ENCODE measurements around the gene NFAM1.

The NFAM1 gene

DNA sequence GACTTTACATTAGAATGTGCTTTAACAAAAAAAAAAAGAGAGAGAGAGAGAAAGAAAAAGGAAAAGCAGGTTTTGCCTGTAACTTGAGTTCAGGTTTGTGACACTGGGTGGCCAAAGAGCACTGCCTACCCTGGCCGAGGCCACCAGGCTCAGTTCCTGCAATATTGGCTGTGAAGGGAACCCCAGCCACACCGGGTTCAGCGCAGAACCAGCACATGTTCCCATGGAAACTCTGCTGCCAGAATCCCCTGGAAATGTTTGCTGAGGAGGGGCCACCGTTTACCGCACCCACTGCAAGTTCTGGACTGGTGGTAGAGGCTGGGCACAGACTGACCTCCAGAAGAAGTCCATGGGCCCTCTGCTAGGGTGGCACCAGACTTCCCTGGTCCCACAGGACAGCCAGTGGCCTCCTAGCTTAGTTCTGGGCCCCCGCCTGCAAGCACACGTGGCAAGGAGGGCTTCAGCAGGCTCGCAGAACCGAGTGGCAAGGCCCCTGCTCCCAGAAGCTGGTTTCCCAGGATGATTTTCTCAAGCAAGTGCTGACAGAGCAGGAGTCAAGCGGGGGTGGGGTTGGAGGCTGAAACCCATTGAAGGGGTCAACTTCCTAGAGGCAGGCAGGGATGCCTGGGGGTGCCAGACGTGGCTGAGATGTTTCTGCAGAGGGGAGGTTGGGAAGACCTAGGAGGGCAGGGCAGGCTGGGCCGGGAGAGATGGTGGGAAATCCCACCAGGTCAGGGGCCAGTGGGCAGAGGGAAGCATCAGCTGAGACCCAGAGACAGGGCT, 51.2 kb downstream of the NFAM1 start:
- no peak for DNase-seq

DNA sequence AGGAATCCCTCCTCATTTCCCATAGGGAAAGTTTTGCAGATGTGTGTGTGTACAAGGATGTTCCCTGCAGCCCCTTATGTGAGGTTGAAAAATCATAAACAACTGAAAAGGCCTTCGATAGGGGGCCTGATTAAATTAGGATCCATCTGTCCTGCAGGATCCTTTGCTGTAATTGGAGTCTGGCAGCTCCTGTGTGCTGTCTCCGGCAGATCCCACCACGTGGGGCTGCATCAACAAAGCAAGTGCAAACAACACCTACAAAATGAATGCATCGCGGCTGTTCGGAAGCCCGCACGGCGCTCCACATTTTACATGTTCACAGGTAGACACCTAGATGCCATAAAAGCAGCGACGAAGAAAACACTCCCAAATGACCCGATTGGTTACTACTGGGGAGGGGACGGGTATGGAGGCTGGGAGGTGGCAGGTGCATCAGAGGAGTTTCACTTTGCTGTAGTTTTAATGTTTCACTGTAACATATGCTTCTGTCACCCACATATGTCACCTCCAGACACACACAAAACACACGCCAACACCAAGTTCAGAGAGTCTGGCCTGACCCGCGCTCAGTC, 52.2 kb downstream of the NFAM1 start:
- DNase-seq, result no peak

DNA sequence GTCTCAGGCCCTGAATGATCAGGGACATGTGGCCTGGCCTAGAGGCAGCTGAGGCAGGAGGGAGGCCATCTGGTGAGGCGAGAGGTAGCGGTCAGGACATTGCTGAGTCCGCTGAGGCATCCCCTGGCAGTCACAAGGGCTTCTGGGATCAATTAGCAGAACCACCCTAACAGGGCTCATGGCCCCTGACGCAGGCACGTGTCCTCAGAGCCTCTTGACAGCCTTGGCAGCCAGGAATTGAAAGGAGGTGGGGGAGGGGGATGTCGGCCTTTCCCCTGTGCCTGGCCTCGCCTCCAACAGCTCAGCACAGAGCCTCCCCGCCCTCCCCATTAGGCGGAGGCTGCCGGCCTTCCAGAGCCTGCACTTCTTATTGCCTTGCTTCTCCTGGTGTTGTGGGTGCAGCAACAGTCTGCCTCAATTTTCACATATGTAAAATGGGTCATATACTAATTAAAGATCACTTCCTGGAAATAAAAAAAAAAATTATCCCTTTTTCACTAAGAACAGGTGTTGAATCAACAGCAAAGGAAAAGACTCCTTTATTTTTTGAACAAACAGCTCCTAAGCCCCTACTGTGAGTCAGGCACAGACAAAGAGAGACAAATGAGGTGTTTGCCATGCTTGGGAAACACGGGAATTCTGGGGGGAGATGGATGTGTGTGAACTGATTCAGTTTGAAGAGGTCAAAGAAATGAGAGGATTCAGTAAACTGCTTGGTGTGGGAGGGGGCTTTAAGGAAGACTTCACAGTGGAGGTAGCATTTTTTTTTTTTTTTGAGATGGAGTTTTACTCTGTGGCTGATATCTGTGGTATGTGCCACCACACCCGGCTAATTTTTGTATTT, 55.3 kb downstream of the NFAM1 start:
- peak in 1 of 2 donors; percentile 15 for DNase-seq

DNA sequence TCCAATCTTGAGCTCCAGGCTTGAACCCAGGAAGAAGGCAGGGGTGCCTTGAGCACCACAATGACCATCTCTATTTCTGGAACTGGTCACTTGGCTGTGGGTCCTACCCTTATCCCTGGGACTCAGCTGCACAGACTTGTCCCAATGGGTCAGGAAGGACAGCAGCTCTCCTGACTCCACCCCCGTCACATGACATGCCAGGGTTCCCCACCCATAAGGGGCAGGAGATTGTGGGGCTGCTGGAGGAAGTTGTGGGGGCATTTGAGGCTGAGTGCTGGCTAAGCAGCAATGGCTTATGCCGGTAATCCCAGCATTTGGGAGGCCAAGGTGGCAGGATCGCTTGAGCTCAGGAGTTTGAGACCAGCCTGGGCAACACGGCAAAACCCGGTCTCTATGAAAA, 56.2 kb downstream of the NFAM1 start:
- peak; percentile 37 to 40 for DNase-seq

DNA sequence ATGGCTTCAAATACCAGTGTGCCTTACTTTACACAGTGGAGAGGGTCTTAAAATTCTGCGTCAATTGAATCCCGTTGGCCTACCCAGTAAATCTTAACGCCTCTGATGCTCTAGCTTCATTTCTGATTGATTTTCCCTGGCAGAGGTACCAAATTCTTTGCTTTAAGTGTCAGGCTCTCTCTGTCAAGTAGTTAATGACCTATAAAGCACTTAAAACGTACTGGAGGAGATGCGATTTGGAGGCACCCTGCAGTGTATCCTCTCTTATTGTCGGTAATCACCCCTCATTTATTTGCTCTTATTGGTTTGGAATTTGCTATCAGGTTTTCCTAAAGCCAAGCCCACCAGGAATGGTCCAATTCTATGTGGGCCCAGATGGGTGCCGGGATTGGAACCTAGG, 59.2 kb downstream of the NFAM1 start:
- no peak for DNase-seq

DNA sequence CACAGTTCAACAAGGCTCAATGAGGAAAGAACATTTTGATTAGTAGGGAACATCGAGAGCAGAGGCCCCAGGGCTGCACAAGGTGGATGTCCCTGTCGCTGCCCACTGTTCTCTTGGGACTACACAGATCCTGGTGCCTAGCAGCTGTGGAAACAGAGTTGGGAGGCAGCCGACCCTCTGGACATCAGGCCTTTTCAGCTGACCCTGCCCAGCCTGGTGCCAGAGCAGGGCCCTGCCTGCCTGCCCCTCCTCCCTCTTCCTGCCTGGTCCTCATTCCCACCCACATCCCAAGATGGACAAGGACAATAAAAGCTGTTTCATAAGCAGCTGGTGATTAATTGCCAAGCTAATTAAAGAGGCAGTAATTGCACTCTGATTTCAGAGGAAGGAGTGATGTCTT, 60.7 kb downstream of the NFAM1 start:
- no peak for DNase-seq

DNA sequence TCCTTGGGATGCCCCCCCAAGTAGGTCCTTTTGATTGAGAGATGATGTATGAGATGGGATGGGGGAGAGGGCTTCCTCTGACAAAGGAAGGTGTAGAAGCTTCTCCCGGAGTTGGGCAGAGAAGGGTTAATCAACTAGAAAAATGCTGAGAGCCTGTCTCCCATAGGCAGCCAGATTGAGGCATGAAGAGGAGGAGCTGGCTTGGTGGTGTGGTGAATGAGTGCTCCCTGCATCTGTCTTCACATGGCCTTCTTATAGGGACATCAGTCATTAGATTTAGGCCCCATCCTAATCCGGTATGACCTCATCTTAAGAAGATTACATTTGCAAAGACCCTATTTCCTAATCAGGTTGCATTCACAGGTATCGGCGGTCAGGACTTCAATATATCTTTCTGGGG, 61.1 kb downstream of the NFAM1 start:
- DNase-seq, result no peak

DNA sequence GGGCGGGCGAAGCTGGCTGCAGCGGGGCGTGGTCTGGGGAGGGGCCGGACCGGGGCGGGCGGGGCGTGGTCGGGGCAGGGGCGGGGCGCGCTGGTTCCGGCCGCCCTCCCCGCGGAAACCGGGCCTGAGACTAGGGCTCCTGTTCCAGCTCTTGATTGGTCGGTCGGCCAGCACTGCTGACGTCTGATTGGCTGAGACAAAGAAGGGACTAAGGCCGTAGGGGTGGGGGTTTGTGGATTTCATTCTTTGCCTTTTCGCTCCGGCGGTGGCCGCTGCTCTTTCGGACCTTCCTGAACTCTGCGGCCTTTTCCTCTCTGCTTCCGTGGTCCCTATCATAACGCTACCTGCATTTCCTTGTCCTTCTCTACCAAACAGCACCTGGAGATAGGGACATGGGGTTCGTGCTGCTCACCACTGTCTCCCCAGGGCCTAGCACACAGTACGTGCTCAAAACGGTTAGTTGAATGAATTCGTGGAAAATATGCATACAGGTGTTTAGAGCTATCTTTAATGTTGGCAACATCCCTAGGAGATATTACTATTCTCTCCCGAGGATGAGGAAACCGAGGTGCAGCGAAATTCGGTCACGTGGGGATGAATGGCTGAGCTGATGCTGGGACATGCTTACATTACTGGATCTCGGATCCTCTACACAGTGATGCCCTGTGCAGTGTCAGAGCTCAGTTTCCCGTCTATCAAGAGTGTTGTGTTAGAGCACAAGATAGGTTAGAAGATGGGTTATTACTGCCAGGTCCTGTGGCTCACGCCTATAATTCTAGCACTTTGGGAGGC, 62.8 kb downstream of the NFAM1 start:
- peak; percentile 88 to 93 for DNase-seq

DNA sequence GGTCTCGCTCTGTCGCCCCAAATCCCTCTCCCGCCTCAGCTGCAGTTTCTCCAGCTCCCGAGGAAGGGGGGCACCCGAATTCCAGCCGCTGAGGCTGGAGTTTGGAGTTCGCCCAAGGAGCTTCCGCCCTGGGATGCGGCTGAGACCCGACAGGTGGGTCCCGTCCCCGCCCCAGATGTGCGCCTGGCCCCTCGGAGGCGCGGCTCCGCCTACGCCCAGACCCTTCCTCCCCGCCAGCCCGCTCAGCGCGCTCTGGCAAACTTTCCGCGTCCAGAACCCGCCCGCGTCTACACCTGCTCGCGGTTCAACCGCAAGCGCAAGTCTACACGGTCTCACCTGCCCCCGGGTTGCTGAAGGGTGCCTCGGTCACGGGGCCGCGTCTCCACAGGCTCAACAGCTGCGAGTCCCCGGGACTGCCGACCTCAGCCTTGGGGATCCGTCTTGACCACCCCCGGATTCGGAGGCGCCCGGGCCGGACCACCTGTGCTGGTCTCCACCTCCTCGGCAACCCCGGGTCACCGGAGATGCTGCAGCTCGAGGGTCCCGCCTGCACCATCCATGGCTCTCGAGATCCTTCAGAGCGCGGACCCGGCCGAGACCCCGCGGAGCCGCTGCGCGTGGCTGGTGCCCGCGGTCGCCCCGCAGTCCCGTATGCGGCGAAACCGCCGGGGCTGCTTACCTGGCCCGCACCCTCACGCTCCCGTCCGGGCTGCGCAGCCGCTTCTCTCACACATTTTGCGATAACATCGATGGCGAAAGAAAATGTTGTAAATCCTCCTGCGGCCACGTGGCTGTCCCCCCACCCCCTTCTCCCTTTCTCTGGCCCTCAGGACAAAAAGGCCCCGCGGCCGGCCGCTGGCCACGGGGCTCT, 63.6 kb downstream of the NFAM1 start:
- no peak for DNase-seq

DNA sequence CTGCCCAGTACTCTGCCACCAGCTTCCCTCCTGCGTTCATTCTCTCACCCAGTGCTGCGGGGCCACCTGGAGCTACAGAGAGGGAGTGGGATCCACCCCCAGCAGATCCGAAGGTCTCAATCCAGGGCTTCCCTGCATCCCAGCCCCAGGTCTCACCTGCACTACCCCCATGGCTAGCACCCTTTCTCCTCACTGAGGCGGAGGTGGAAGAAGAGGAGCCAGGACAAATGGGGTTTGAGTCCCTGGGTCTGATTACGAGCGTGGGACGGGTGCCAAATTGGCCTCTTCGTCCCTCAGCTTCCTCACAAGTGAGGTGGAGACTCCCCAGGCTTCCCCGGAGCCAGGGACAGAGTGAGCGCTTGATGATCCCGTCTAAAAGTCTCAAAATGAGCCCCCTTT, 64.2 kb downstream of the NFAM1 start:
- no peak for DNase-seq

DNA sequence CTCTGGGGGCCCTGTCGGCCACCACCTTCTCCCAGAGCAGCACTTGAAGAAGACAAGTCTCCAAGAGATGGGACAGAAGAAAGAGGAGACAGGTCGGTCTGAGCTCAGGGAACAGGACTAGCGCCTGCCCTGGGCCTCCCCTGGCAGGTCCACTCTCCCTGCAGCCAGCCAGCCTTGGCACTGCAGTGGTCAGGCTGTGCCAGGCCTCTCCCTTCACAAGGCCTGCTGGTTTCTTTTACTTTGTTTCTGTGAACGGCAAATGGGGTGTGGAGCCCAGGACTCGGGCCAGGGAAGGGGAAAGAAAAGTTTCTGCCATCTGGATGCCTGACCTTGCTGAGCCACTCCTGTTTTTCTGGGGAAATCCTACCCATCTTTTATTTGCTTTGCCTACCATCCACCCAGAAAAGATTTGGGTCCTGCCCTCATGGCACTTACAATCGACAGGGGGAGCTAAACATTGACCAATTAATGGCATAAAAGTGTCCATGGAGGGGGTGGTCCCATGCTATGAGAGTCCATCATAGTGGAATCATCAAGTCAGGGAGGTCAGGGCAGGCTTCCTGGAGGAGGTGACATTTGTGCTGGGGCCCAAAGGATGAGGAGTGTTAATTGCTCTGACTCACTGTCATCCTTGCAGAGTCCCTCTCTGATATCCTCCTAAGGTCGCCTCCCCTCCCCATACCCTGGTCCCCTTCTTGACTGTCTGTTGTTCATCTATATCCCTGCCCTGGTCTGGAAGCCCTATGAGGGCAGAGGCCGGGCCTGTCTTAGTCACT, 65.2 kb downstream of the NFAM1 start:
- DNase-seq, result no peak

DNA sequence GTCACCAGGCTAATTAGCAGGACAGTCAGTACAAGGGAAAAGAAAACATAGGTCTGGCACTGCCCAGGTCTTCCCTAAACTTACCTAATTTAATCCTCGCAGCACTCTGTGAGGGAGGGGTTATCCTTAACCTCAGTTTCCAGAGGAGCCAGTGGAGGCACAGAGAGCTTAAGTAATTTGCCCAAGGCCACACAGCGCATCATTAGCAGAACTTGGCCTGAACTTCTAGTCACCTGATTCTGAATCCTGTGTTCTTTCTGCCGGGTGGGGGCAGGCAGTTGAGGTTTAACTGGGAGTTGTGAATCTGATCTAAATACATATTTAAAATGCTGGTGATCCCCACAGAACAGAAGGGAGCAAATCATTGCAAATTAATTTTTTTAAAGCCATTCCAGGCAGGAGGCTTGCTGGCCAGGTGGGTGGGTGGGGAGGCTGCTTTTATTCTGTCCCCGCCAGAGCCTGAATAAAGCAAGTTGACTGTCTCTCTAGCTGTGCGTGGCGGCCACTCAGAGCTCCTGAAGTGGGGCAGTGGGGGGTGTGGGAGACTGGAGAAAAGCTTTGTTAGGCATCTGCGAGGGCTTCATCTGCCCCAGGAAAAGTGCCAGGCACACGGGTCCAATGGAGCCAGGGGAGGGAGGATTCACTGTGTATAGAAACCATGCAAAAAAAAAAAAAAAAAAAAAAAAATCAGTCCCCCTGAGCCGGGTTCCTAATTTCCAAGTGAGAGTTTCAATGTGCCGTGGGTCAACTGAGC, 66.1 kb downstream of the NFAM1 start:
- peak in 1 of 2 donors; percentile 18 for DNase-seq

DNA sequence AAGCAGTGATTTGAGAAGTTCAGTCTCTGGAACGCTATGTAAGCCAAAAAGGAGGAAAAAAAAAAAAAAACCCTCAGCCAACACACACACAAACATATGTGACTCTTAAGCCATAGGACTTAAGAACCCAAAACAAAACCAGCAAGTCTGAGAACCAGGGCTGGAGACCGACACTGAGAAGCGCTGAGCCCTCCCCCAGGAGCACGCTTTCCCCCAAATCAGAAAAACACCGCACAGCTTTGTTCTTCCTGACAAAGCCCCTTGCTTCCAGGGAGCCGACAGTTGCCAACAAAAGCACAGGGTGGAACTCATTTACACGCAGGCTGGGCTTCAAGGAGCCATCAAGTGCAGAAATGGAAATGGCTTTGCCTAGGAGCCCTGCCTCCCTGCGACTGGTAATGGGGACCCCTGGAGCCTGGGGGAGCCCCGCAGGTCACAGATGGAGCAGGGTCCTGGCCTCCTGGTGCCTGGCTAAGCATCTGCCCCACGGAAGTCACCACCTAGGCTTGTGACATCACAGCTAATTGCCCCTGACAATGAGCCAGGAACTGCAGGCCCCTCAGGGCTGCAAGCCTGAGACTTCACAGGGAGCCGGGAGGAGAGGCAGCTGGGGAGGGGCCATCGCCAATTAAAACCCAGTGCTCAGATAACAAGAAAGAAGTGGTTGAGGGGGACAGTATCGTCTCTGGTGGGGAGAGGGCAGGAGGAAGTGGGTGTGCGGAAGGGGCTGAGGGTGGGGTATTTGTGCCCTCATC, 66.9 kb downstream of the NFAM1 start:
- no peak for DNase-seq

DNA sequence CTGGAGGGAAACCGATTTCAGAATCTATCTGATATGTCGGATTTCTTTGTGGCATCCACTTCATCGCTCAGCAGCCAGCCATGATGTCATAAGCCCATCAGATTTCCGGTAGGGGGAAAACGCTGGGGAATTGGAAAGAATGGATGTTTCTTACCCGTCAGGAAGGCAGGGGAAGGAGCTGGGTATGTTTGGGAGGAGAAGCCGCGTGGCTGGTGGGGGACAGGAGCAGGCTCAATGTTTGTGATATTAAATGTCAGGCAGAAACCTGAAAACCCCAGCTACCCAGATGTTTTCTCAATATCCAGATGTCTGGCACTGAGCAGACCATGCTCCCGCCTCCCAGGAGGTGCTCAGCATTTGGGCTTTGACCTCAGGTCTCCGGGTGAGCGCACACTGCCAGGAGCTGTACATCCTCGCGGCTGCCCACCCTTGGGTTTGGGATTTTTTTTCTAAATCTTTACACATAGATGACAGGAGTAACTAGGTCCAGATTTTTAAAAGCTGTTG, 67.5 kb downstream of the NFAM1 start:
- no peak for DNase-seq

DNA sequence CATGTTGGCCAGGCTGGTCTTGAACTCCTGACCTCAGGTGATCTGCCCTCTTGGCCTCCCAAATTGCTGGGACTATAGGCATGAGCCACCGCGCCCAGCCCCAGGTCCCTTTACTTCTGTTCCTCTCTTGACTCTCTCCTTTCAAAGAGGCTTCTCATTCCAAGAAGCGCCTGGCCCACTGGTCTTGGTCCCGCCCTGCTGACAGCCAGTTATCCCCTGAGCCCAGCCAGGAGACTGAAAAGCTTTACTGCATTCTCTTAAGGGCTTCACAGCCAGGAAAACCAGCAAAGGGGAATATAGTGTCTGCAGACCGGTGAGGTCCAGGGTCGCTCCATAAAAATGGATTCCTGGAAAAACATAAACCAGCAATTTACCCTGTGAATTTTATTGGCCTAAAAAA, 68.3 kb downstream of the NFAM1 start:
- DNase-seq, result no peak

DNA sequence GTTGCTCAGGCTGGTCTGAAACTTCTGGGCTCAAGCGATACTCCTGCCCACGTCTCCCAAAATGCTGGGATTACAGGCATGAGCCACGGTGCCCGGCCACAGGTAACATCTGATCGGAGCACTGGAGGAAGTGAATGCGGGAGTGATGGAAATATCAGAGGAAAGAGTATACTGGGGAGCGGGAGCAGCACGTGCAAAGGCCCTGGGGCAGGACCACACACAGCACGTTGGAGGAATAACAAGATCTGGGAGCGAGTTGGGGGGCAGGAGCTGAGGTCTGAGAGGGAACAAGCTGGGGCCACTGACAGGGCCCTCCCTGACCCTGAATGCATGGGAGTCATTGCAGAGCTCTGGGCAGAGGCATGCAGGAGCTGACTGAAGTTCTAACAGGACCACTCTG, 70.7 kb downstream of the NFAM1 start:
- DNase-seq, result no peak

DNA sequence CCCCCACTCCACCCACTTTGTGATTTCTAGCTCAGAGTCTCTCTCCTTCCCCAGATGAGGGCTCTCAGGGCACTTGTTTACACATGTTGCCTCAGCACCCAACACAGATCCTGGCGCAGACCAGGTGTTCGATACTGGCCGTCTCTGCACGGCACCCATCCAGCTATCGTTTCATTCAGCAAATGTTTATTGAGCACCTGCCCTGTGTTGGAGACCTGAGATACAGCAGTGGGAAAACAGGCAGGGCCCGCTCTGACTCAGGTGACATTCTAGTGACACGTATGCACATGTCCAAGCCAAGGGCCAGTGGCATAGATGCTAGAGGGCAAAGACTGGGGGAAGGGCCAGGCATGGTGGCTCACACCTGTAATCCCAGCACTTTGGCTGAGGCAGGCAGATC, 71.9 kb downstream of the NFAM1 start:
- DNase-seq, result no peak

DNA sequence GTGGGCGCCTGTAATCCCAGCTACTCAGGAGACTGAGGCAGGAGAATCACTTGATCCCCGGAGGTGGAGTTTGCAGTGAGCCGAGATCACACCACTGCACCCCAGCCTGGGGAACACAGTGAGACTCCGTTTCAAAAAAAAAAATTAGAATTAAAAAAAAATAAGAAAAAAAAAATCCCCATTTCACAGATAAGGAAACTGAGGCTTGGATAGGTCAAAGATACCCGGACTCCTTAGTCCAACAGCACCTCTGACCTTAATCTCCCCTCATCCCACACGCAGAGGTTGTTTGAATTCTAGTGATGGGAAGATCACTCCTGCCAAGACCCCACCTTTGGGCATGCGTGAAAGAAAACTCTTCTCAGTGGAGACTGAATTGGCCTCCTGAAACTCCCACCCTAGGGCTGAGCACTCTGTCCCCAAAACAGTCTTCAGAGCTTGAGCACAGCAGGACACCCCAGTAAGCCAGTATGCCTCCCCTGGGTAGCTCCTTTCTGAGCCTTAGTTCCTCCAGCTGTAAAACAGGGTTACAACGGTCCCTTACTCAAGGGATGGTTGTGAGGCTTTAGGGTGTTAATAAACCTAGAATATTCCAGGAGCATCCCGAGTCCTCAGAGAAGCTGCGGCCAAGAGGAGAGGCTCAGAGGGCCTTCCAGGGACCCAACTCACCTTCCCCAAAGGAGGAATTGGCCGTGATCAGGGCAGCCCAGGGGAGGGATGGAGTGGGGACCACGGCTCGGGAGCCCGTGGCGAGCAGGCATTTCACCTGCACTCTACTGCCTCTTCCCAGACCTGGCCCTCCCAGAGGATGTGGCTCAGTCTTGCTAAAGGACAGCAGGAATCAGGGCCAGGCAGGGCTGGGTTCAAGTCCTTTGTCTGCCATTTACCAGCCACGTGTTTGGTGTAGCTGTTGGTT, 73.3 kb downstream of the NFAM1 start:
- DNase-seq, result no peak
